Activated CD8-positive, alpha-beta memory T cell treated with anti-CD3 and anti-CD28 coated beads, Interleukin-2, amount 10 ng/mL, durations not matched to agents 7 days and 5 days (primary cell): ENCODE results near the gene ADARB1. TPM values are rescaled to one million over a fixed set of nuclear protein-coding genes. Genes with fewer than 3 reads are reported as not detected.
A peak's percentile ranks its signal among the peaks of the same experiment; 100 is the strongest.

Source experiments
- ATAC-seq: fragments of 150-1000 bp; cut with Tn5 transposase; one replicate; pipeline ENCODE4 v1.10.0; 2021; ENCODE audit warnings: moderate library complexity
- CTCF ChIA-PET: fragments of 350-600 bp; sonication (Branson Sonifier 250); formaldehyde crosslinking; loops from one replicate; lab custom pipeline; 2021; ENCODE audit warnings: antibody characterized with exemption; lab: Charles Lee
- DNase-seq: peaks from one replicate; pipeline ENCODE4 v3.0.0-alpha.2; 2020
- H3K27ac Mint-ChIP-seq: one replicate; pipeline ENCODE4 v1.8.0; 2021; ENCODE audit warnings: mild to moderate bottlenecking, mixed read lengths
- H3K27me3 Mint-ChIP-seq: one replicate; pipeline ENCODE4 v1.8.0; 2021; ENCODE audit warnings: mixed read lengths
- H3K36me3 Mint-ChIP-seq: one replicate; pipeline ENCODE4 v1.8.0; 2021; ENCODE audit warnings: mild to moderate bottlenecking, mixed read lengths
- H3K4me1 Mint-ChIP-seq: one replicate; pipeline ENCODE4 v1.8.0; 2021; ENCODE audit warnings: mixed read lengths
- H3K4me3 Mint-ChIP-seq: one replicate; pipeline ENCODE4 v1.8.0; 2021; ENCODE audit warnings: mild to moderate bottlenecking, moderate library complexity, mixed read lengths
- H3K9me3 Mint-ChIP-seq: one replicate; pipeline ENCODE4 v1.8.0; 2022; ENCODE audit warnings: low read depth, mixed read lengths
- total RNA-seq, 2 experiments: library from RNA; stranded (reverse); gene quantifications; one replicate each; pipeline ENCODE4 v1.2.3, GENCODE V29; 2021

ADARB1 gene
- total RNA-seq, 2 experiments from 2014 or later: 29.4 to 38.3 TPM

DNA sequence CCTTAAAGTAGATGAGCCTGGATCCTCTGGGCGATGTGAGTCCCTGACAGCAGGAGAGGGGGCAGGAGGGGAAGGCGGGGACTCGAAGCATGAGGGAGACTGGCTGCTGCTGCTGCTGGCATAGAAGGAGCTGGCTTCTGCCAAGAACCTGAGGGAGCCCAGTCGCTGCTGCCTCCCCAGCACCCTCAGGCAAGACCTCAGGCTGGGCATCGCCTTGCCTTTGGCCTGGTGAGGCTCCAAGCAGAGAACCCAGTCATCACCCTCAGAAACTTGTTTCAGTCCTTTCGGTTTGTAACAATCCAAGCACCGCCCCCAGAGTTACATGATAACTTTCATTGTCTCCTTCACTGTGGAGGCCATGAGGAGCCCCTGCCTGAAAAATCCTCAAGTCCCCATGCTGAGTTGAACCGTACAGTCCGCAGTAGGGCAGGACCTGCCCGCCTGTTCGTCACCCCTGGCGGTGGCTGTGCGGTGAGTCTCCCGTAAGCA lies 174.6 kb downstream of the ADARB1 start:
- Mint-ChIP-seq H3K4me1 (no peaks in the 10 kb centered on the region), H3K4me3 (no peak overlapping the region), H3K27me3 (peaks cover 29% of the 10 kb centered on the region), H3K27ac (no peak overlapping the region), H3K9me3 (peaks cover 6% of the 10 kb centered on the region), H3K36me3 (peaks cover 6% of the 10 kb centered on the region)
- ATAC-seq (no peak), DNase-seq (no peak)
- CTCF ChIA-PET: interaction anchor here (0.7 kb wide), 1 partner anchor 41 kb away, joined by 3 read pairs; no protein-coding TSS in a partner anchor

DNA sequence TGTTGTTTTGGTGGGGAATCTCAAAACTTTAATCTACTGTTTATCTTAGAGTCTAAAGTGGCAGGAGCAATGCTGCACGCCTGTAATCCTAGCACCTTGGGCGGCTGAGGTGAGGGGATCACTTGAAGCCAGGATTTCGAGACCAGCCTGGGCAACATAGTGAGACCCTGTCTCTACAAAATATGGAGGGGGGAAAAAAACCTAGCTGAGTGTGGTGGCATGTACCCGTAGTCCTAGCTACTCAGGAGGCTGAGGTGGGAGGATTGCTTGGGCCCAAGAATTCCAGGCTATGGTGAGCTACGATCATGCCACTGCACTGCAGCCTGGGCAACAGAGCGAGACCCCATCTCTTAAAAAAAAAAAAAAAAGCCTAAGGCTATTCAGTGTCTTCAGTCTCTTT lies 175.2 kb downstream of the ADARB1 start:
- peaks cover 29% of the 10 kb centered on the region for H3K27me3 Mint-ChIP-seq
- no peak overlapping the region for H3K27ac Mint-ChIP-seq
- DNase-seq: no peak
- no peaks in the 10 kb centered on the region for H3K9me3 Mint-ChIP-seq
- CTCF ChIA-PET: no interaction called here
- ATAC-seq: no peak
- no peak overlapping the region for H3K4me3 Mint-ChIP-seq
- peaks cover under 1% of the 10 kb centered on the region for H3K4me1 Mint-ChIP-seq
- H3K36me3 Mint-ChIP-seq: no peaks in the 10 kb centered on the region

DNA sequence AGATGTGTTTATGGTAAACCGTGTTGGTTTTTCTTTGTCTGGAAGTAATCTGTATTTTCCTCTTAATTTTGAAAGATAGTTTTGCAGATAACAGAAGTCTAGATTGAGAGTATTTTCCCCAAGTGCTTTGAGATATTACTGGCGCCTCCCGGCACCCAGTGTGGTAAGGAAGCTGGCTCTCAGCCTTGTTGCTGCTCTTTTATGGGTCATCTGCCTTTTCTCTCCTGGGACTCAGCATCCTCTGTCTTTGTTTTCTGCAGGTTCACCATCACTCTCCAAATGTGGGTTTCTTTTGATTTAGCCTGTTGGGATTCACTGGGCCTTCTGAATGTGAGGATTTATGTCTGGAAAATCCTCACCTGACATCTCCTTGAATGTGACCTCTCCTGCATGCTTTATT lies 175.9 kb downstream of the ADARB1 start:
- CTCF ChIA-PET: no interaction called here

DNA sequence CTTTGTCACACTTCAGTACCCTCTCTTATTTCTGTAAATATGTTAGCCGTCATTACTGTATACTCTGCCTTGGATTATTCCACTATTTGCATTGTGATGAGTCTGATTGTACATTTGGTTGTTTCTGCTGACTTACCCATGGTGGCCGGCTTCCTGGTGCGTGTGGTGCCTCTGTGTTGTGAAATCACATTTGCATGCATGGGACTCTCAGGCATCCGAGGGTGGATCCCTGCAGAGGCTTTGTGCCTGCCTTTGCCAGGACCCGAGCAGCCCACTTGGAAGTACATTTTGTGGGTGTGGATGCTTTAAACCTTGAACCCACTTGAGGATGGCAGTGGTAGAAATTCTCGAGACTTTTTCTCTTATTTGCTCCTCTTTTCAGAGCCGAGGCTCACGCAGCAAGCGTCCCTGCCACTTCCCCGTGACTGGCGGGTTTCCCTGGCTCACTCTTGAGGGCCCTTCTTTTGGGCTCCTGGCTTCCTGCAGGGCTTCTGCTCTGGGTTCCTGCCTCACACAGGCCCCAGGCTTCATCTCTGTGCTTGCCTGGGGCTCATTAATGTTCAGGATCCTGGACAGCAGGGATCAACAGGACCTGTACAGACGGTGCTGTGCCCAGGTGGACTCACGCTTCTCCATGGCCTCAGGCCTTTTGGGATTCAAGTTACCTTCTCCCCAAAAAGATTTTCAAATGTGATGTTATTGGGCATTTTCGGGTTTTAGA lies 176.7 kb downstream of the ADARB1 start:
- H3K27me3 Mint-ChIP-seq: peaks cover 33% of the 10 kb centered on the region
- H3K4me3 Mint-ChIP-seq: no peak overlapping the region
- no peaks in the 10 kb centered on the region for H3K36me3 Mint-ChIP-seq
- H3K27ac Mint-ChIP-seq: no peak overlapping the region
- CTCF ChIA-PET: no interaction called here
- no peaks in the 10 kb centered on the region for H3K9me3 Mint-ChIP-seq
- no peak for ATAC-seq
- peaks cover 14% of the 10 kb centered on the region for H3K4me1 Mint-ChIP-seq
- DNase-seq: no peak

More for the DNA sequence above, 175.9 kb downstream of the ADARB1 start:
- H3K27ac Mint-ChIP-seq: no peak overlapping the region
- no peak overlapping the region for H3K4me3 Mint-ChIP-seq
- no peaks in the 10 kb centered on the region for H3K36me3 Mint-ChIP-seq
- H3K4me1 Mint-ChIP-seq: peaks cover 7% of the 10 kb centered on the region
- H3K9me3 Mint-ChIP-seq: no peaks in the 10 kb centered on the region
- DNase-seq (no peak), ATAC-seq (no peak)
- peaks cover 33% of the 10 kb centered on the region for H3K27me3 Mint-ChIP-seq

DNA sequence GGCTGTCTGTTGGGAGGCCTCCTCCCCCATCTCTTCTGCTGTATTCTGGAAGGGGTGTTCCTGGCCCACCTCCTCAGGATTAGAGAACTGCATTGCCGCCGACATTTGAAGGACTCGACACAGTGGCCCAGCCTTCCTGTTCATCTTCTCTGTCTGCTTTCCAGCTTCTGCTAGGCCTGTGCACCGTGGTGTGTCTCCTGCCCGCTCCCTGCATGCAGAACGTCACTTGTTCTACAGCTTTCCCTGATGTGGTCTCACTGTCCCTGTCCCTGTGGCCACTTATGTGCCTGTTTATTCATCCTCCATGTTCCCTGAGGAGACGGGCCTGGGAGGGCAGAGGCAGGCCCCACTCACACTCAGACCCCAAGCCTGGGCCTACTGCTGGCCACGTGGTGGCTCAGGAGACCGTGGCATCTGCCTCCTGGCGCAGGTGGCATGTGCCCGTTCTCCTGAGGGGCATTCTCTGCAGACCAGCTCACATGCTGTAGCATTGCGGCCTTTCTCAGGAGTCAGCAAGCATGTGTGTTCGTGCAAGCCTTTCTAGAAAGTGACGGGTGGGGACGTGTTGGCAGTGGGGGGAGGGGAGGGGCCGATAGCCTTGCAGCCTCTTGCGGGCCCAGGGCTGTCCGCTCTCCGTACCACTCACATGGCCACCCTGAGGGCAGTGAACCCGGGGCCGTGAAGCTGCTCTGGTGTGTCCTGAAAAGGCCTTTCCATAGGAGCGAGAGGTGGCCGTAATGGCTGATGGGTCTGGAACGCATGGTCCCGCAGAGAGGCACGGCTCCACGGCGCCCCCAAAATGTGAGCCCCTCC lies 177.5 kb downstream of the ADARB1 start:
- CTCF ChIA-PET: no interaction called here
- H3K27ac Mint-ChIP-seq: no peak overlapping the region

GRCh38 chr21:45252448-45252925 lies 178.1 kb downstream of the ADARB1 start:
- Mint-ChIP-seq H3K27me3 (peaks cover 28% of the 10 kb centered on the region), H3K4me1 (peaks cover 27% of the 10 kb centered on the region), H3K9me3 (no peaks in the 10 kb centered on the region), H3K36me3 (no peaks in the 10 kb centered on the region), H3K27ac (no peak overlapping the region), H3K4me3 (no peak overlapping the region)
- DNase-seq (no peak), ATAC-seq (no peak)
- CTCF ChIA-PET: no interaction called here

More for the DNA sequence above, 177.5 kb downstream of the ADARB1 start:
- Mint-ChIP-seq H3K9me3 (no peaks in the 10 kb centered on the region), H3K27me3 (peaks cover 30% of the 10 kb centered on the region), H3K36me3 (no peaks in the 10 kb centered on the region), H3K4me3 (no peak overlapping the region), H3K4me1 (peaks cover 21% of the 10 kb centered on the region)
- ATAC-seq (no peak), DNase-seq (no peak)

DNA sequence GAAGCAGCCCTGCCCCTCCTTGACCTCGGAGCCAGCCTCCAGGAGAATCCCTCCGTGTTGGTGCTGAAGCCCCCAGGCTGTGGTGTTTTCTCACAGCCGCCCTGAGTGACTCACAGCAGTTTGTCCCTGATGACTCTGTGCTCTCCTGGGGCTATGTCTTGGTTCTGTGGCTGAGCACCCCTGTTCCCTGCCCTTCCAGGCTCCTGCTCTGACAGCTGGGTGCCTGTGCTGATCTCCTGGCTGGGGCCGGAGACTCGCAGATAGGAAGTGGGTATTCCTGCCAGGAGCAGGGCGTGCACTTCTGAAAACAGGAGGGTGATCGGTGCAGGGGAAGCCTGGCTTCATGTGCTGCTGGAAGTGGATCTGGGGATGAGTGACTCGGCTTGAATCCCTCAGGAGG lies 178.8 kb downstream of the ADARB1 start:
- CTCF ChIA-PET: no interaction called here
- ATAC-seq: no peak
- no peak for DNase-seq
- Mint-ChIP-seq H3K27ac (no peak overlapping the region), H3K4me3 (no peak overlapping the region), H3K9me3 (no peaks in the 10 kb centered on the region), H3K4me1 (peaks cover 28% of the 10 kb centered on the region), H3K36me3 (no peaks in the 10 kb centered on the region), H3K27me3 (peaks cover 22% of the 10 kb centered on the region)

- CTCF ChIA-PET: no interaction called here
- no peak for DNase-seq
- no peaks in the 10 kb centered on the region for H3K36me3 Mint-ChIP-seq
- H3K4me3 Mint-ChIP-seq: no peak overlapping the region
- H3K27me3 Mint-ChIP-seq: peaks cover 24% of the 10 kb centered on the region
- H3K9me3 Mint-ChIP-seq: no peaks in the 10 kb centered on the region
- H3K4me1 Mint-ChIP-seq: peaks cover 29% of the 10 kb centered on the region
- no peak overlapping the region for H3K27ac Mint-ChIP-seq
- no peak for ATAC-seq
These were observed 179.5 kb downstream of the ADARB1 start for GRCh38 chr21:45253633-45254459.

- no peaks in the 10 kb centered on the region for H3K36me3 Mint-ChIP-seq
- ATAC-seq (no peak), DNase-seq (no peak)
- CTCF ChIA-PET: interaction anchor here (1.2 kb wide), 1 partner anchor 11 kb away, joined by 3 read pairs; no protein-coding TSS in a partner anchor
- H3K9me3 Mint-ChIP-seq: no peaks in the 10 kb centered on the region
- peaks cover 29% of the 10 kb centered on the region for H3K4me1 Mint-ChIP-seq
- no peak overlapping the region for H3K27ac Mint-ChIP-seq
- H3K4me3 Mint-ChIP-seq: no peak overlapping the region
- peaks cover 26% of the 10 kb centered on the region for H3K27me3 Mint-ChIP-seq
These were observed 180.1 kb downstream of the ADARB1 start for GRCh38 chr21:45254460-45254930.

DNA sequence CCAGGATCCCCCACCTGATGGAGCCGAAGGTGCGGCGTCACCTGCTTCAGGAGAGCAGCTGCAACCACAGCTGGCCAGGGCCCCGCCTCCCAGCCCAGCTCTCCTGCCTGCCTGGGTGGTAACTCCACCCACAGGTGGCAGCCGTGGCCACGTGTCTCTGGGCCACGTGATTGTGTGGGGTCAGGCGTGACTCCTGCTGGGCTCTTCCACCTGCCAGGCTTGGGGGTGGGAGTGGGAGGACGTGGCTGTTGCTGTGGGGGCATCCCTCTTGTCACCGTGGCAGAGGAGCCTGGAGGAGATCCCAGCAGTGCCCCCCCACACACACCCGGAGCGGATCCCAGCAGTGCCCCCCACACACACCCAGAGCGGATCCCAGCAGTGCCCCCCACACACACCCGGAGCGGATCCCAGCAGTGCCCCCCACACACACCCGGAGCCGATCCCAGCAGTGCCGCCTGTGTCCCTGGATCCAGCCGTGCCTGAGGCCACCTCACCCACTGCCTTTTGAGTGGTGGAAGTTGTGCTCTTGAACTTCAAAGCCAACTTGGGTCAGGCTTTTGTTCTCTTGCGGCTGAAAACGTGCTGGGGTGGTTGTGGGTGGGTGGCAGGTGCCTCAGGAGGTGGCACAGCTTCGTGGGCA lies 181.1 kb downstream of the ADARB1 start:
- Mint-ChIP-seq H3K4me1 (peaks cover 29% of the 10 kb centered on the region), H3K27me3 (peaks cover 19% of the 10 kb centered on the region), H3K27ac (no peak overlapping the region), H3K9me3 (no peaks in the 10 kb centered on the region), H3K4me3 (peak overlapping the region; percentile 26), H3K36me3 (no peaks in the 10 kb centered on the region)
- ATAC-seq (peak; percentile 25), DNase-seq (peak; percentile 56)
- CTCF ChIA-PET: interaction anchor here (1.2 to 1.8 kb wide), 2 partner anchors 12 to 117 kb away, joined by 3 to 8 read pairs; no protein-coding TSS in a partner anchor

DNA sequence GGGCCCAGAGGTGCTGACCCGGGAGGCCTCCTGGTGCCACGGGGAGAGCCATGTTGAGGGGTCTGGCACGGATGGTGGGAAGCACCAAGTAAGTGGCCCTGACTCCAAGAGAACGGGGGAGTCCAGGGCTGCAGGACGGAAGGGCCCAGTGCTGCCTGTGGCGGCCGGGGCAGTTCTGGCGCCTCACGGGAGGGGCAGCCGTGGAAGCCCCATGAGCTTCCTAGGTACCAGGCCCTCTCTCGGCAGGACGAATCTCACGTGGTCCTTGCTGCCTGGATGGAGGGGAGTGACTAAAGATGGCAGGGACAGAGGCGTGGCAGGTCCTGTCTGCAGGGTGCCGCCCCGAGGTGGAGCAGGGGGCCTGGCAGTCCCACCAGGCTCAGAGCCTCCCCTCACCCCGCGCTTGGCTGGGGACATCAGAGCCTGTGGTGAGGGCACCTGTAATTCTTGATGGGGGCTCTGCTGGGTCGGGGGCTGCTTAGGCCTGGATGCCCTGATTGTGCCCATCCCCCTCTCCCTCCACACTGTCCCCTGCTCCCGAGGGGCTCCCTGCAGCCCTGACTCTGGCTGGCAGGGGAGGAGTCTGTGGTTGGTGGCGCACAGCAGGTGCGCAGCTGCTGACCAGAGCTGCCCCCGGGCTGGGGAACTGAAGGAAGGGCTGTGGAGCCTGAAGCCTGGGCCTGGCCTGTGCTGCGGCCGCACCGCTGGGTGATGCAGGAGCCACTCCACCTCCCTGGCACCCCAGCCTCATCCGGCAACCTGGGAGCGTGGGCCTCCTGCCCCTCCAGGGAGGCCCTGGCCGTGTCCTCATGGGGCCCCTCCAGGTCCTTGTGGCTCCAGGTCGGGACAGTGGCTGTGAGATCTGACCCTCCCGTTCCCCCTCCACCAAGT lies 181.9 kb downstream of the ADARB1 start:
- CTCF ChIA-PET: interaction anchor here (0.7 to 1.8 kb wide), 6 partner anchors 19 to 118 kb away, joined by 3 to 8 read pairs (median 4); no protein-coding TSS in a partner anchor
- H3K4me3 Mint-ChIP-seq: no peak overlapping the region
- peaks cover 18% of the 10 kb centered on the region for H3K27me3 Mint-ChIP-seq
- DNase-seq (no peak), ATAC-seq (peak; percentile 48)
- peaks cover 29% of the 10 kb centered on the region for H3K4me1 Mint-ChIP-seq
- H3K36me3 Mint-ChIP-seq: no peaks in the 10 kb centered on the region
- peak overlapping the region; percentile 61 for H3K27ac Mint-ChIP-seq
- no peaks in the 10 kb centered on the region for H3K9me3 Mint-ChIP-seq
